Measurements from ENCODE around the gene SLC35F1.

SLC35F1 gene

GRCh38 chr6:118248171-118248570 is 341.1 kb downstream of the SLC35F1 start:
- H3K27me3 ChIP-seq (replicated peaks in 2 of 5; ENCODE audit: control insufficient read depth in 4 of 5, insufficient read depth in 5 of 5, low read length in 4 of 5), result peaks cover 0 to 4% (median 0%) of the 10 kb centered on the region in 5 experiments
- POLR2A ChIA-PET, result no interaction called here
- CTCF ChIA-PET, result no interaction called here
- H3K9me3 ChIP-seq (ENCODE audit: control extremely low read depth in 1 of 5, control insufficient read depth in 4 of 5, insufficient read depth in 2 of 5, low read depth in 1 of 5, low read length in 4 of 5), result no peaks in the 10 kb centered on the region
- DNase-seq, result no peak
- no CpG with 5 or more reads among the region's 1 CpG for WGBS (ENCODE audit: insufficient coverage)
- H3K27ac ChIP-seq (ENCODE audit: insufficient read depth in 1 of 2, low read depth in 1 of 2, low read length in 2 of 2, poor library complexity in 1 of 2, severe bottlenecking in 2 of 2), result no peak overlapping the region
- no peak overlapping the region for H3K4me3 ChIP-seq (ENCODE audit: control insufficient read depth in 1 of 7, extremely low read depth in 1 of 7, insufficient read depth in 4 of 7, low read depth in 2 of 7, low read length in 6 of 7)
- H3K36me3 ChIP-seq (ENCODE audit: control insufficient read depth in 4 of 4, insufficient read depth in 4 of 4, low read length in 3 of 4), result no peaks in the 10 kb centered on the region
- H3K4me1 ChIP-seq (ENCODE audit: control extremely low read depth in 1 of 4, control insufficient read depth in 4 of 4, insufficient read depth in 4 of 4, low read length in 3 of 4), result peaks cover 2 to 19% (median 10%) of the 10 kb centered on the region in 4 experiments

- POLR2A ChIA-PET, result interaction anchor here (0.8 kb wide), 1 partner anchor 227 kb away, joined by 3 read pairs; no protein-coding TSS in a partner anchor
- Histone ChIP-seq H3K4me3 (ENCODE audit: control insufficient read depth in 1 of 7, extremely low read depth in 1 of 7, insufficient read depth in 4 of 7, low read depth in 2 of 7, low read length in 6 of 7) (peak overlapping the region in 2 of 7 experiments; percentile 19 to 42), H3K27ac (ENCODE audit: insufficient read depth in 1 of 2, low read depth in 1 of 2, low read length in 2 of 2, poor library complexity in 1 of 2, severe bottlenecking in 2 of 2) (no peak overlapping the region), H3K4me1 (ENCODE audit: control extremely low read depth in 1 of 4, control insufficient read depth in 4 of 4, insufficient read depth in 4 of 4, low read length in 3 of 4) (peaks cover 2 to 19% (median 10%) of the 10 kb centered on the region in 4 experiments), H3K9me3 (ENCODE audit: control extremely low read depth in 1 of 5, control insufficient read depth in 4 of 5, insufficient read depth in 2 of 5, low read depth in 1 of 5, low read length in 4 of 5) (no peaks in the 10 kb centered on the region), H3K27me3 (replicated peaks in 2 of 5; ENCODE audit: control insufficient read depth in 4 of 5, insufficient read depth in 5 of 5, low read length in 4 of 5) (no peaks in the 10 kb centered on the region), H3K36me3 (ENCODE audit: control insufficient read depth in 4 of 4, insufficient read depth in 4 of 4, low read length in 3 of 4) (no peaks in the 10 kb centered on the region)
- 0% methylated on average over 1 of the region's 5 CpGs for WGBS (ENCODE audit: insufficient coverage)
- peak; percentile 4 to 72 (median 60) for DNase-seq
- CTCF ChIA-PET, result no interaction called here
Observed at GRCh38 chr6:118249680-118250079, 342.6 kb downstream of the SLC35F1 start.

DNA sequence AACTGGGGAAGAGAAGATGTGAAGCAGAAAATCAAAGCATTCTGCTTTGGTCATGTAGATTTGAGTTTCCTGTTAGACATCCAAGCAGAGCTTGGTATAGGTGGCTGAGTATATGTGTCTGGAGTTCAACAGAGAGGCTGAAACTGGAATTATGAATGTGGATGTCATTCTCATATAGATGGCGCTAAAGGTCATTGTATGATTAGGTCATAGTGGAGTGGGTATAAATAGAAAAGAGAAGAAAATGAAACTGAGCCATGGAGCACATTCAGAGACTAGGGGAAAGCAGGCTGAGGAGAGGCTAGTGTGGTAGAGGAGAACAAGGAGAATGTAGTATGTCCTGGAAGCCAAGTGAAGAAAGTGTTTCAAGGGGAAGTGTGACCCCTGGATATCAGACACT is 345.4 kb downstream of the SLC35F1 start:
- Histone ChIP-seq H3K27me3 (replicated peaks in 2 of 5; ENCODE audit: control insufficient read depth in 4 of 5, insufficient read depth in 5 of 5, low read length in 4 of 5) (no peaks in the 10 kb centered on the region), H3K4me1 (ENCODE audit: control extremely low read depth in 1 of 4, control insufficient read depth in 4 of 4, insufficient read depth in 4 of 4, low read length in 3 of 4) (peaks cover 2 to 19% (median 10%) of the 10 kb centered on the region in 4 experiments), H3K36me3 (ENCODE audit: control insufficient read depth in 4 of 4, insufficient read depth in 4 of 4, low read length in 3 of 4) (no peaks in the 10 kb centered on the region), H3K9me3 (ENCODE audit: control extremely low read depth in 1 of 5, control insufficient read depth in 4 of 5, insufficient read depth in 2 of 5, low read depth in 1 of 5, low read length in 4 of 5) (no peaks in the 10 kb centered on the region), H3K4me3 (ENCODE audit: control insufficient read depth in 1 of 7, extremely low read depth in 1 of 7, insufficient read depth in 4 of 7, low read depth in 2 of 7, low read length in 6 of 7) (no peak overlapping the region), H3K27ac (ENCODE audit: insufficient read depth in 1 of 2, low read depth in 1 of 2, low read length in 2 of 2, poor library complexity in 1 of 2, severe bottlenecking in 2 of 2) (no peak overlapping the region)
- WGBS (ENCODE audit: insufficient coverage), result 94% methylated on average over 1 of the region's 1 CpG
- peak in 2 of 3 donors; percentile 7 to 8 for DNase-seq
- CTCF ChIA-PET, result no interaction called here
- POLR2A ChIA-PET, result no interaction called here

DNA sequence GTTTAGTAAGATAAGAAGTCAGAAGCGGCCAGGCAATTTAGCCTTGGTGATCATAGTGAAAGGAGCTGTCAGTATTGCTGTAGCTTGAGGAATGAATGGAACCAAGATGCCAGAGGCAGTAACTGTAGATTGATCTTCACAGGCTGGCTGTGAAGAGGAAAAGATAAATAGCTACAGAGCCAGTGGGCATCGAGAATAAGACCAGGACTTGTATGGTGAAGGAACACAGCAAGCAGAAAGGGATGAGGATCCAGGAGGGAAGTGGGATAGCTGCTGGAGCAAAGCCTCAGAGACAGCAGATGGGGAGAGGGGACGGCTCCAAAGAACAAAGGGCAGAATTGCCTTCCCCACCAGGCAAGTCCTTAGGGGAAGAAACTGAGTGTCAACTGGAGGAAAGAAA is 346.7 kb downstream of the SLC35F1 start:
- POLR2A ChIA-PET, result no interaction called here
- no peaks in the 10 kb centered on the region for H3K9me3 ChIP-seq (ENCODE audit: control extremely low read depth in 1 of 5, control insufficient read depth in 4 of 5, insufficient read depth in 2 of 5, low read depth in 1 of 5, low read length in 4 of 5)
- WGBS (ENCODE audit: insufficient coverage), result 100% methylated on average over 2 of the region's 3 CpGs

DNA sequence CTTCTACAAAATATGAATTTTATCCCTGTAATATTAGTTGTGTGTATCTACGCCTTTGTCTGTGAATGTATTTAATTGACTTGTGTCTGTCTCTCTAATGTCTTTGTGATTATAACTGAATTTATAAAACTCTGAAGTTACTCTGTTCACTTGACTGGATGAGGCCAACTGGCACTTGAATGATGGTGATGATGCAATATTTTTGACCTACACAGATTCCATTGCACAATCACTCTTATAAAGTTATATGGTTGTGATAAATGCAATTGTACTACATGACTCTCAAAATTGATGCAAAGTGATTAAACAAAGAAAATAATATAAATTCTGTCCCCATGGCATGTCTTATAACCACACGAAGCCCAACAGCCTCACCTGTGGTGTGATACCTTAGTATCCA is 353.8 kb downstream of the SLC35F1 start:
- peaks cover 0 to 6% (median 0%) of the 10 kb centered on the region in 5 experiments for H3K9me3 ChIP-seq (ENCODE audit: control extremely low read depth in 1 of 5, control insufficient read depth in 4 of 5, insufficient read depth in 2 of 5, low read depth in 1 of 5, low read length in 4 of 5)
- POLR2A ChIA-PET, result no interaction called here
- no peaks in the 10 kb centered on the region for H3K4me1 ChIP-seq (ENCODE audit: control extremely low read depth in 1 of 4, control insufficient read depth in 4 of 4, insufficient read depth in 4 of 4, low read length in 3 of 4)
- WGBS (ENCODE audit: insufficient coverage), result 100% methylated on average over 1 of the region's 2 CpGs
- no peak overlapping the region for H3K4me3 ChIP-seq (ENCODE audit: control insufficient read depth in 1 of 7, extremely low read depth in 1 of 7, insufficient read depth in 4 of 7, low read depth in 2 of 7, low read length in 6 of 7)
- H3K36me3 ChIP-seq (ENCODE audit: control insufficient read depth in 4 of 4, insufficient read depth in 4 of 4, low read length in 3 of 4), result no peaks in the 10 kb centered on the region
- no peak for DNase-seq
- CTCF ChIA-PET, result no interaction called here
- no peaks in the 10 kb centered on the region for H3K27me3 ChIP-seq (replicated peaks in 2 of 5; ENCODE audit: control insufficient read depth in 4 of 5, insufficient read depth in 5 of 5, low read length in 4 of 5)
- H3K27ac ChIP-seq (ENCODE audit: insufficient read depth in 1 of 2, low read depth in 1 of 2, low read length in 2 of 2, poor library complexity in 1 of 2, severe bottlenecking in 2 of 2), result no peak overlapping the region

More for the DNA sequence above, 346.7 kb downstream of the SLC35F1 start:
- CTCF ChIA-PET, result no interaction called here
- Histone ChIP-seq H3K4me1 (ENCODE audit: control extremely low read depth in 1 of 4, control insufficient read depth in 4 of 4, insufficient read depth in 4 of 4, low read length in 3 of 4) (peaks cover 2 to 18% (median 10%) of the 10 kb centered on the region in 4 experiments), H3K27me3 (replicated peaks in 2 of 5; ENCODE audit: control insufficient read depth in 4 of 5, insufficient read depth in 5 of 5, low read length in 4 of 5) (no peaks in the 10 kb centered on the region), H3K4me3 (ENCODE audit: control insufficient read depth in 1 of 7, extremely low read depth in 1 of 7, insufficient read depth in 4 of 7, low read depth in 2 of 7, low read length in 6 of 7) (no peak overlapping the region), H3K36me3 (ENCODE audit: control insufficient read depth in 4 of 4, insufficient read depth in 4 of 4, low read length in 3 of 4) (no peaks in the 10 kb centered on the region), H3K27ac (ENCODE audit: insufficient read depth in 1 of 2, low read depth in 1 of 2, low read length in 2 of 2, poor library complexity in 1 of 2, severe bottlenecking in 2 of 2) (no peak overlapping the region)
- DNase-seq, result no peak

DNA sequence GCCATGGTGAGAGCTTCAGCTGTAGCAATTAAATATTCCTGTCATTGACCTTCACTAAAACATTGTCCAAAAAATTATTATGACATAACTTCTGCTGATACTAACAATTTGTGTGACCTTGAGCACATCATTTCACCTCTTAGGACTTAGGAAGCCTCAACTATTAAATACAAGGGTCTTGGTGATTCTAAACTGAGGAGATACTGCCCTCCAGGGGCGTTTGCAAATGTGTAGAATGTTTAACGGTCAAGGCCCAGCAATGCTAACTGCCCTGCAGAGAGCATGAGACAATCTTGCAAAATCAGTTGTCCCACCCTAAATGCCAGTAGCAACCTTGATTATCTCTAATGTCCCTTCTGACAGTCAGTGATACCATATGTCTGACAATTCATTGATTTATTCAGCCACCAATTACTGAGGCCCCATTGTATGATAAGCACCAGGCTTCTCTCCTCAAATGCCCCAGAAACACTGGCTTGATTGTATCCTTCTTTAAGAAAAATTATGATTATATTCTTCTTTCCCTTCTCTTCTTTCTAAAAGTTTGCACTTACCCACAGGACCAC is 356.9 kb downstream of the SLC35F1 start:
- H3K27ac ChIP-seq (ENCODE audit: insufficient read depth in 1 of 2, low read depth in 1 of 2, low read length in 2 of 2, poor library complexity in 1 of 2, severe bottlenecking in 2 of 2), result no peak overlapping the region
- H3K9me3 ChIP-seq (ENCODE audit: control extremely low read depth in 1 of 5, control insufficient read depth in 4 of 5, insufficient read depth in 2 of 5, low read depth in 1 of 5, low read length in 4 of 5), result peaks cover 0 to 6% (median 0%) of the 10 kb centered on the region in 5 experiments
- H3K4me1 ChIP-seq (ENCODE audit: control extremely low read depth in 1 of 4, control insufficient read depth in 4 of 4, insufficient read depth in 4 of 4, low read length in 3 of 4), result no peaks in the 10 kb centered on the region
- CTCF ChIA-PET, result interaction anchor here (0.8 to 4.9 kb wide), 4 partner anchors 8 to 317 kb away, joined by 3 to 26 read pairs (median 4); no protein-coding TSS in a partner anchor
- H3K4me3 ChIP-seq (ENCODE audit: control insufficient read depth in 1 of 7, extremely low read depth in 1 of 7, insufficient read depth in 4 of 7, low read depth in 2 of 7, low read length in 6 of 7), result no peak overlapping the region
- H3K27me3 ChIP-seq (replicated peaks in 2 of 5; ENCODE audit: control insufficient read depth in 4 of 5, insufficient read depth in 5 of 5, low read length in 4 of 5), result no peaks in the 10 kb centered on the region
- 39% methylated on average over 2 of the region's 2 CpGs for WGBS (ENCODE audit: insufficient coverage)
- POLR2A ChIA-PET, result no interaction called here
- DNase-seq, result peak; percentile 25 to 52 (median 36)
- no peaks in the 10 kb centered on the region for H3K36me3 ChIP-seq (ENCODE audit: control insufficient read depth in 4 of 4, insufficient read depth in 4 of 4, low read length in 3 of 4)

DNA sequence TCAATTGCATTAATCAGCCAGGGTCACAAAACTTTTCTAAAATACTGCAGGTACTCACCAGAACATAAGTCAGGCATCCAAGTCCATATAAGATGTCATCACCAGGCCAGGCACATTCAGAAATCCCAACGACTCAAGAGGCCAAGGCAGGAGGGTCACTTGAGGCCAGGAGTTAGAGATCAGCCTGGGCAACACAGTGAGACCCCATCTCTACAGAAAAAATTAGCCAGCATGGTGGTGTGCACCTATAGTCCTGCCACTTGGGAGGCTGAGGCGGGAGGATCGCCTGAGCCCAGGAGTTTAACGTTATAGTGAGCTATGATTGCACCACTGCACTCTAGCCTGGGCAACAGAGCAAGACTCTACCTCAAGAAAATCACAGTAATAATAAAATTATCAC is 362.6 kb downstream of the SLC35F1 start:
- H3K27ac ChIP-seq (ENCODE audit: insufficient read depth in 1 of 2, low read depth in 1 of 2, low read length in 2 of 2, poor library complexity in 1 of 2, severe bottlenecking in 2 of 2), result no peak overlapping the region
- no peak for DNase-seq
- H3K4me1 ChIP-seq (ENCODE audit: control extremely low read depth in 1 of 4, control insufficient read depth in 4 of 4, insufficient read depth in 4 of 4, low read length in 3 of 4), result no peaks in the 10 kb centered on the region
- ChIA-PET POLR2A (no interaction called here), CTCF (no interaction called here)
- no peak overlapping the region for H3K4me3 ChIP-seq (ENCODE audit: control insufficient read depth in 1 of 7, extremely low read depth in 1 of 7, insufficient read depth in 4 of 7, low read depth in 2 of 7, low read length in 6 of 7)
- no peaks in the 10 kb centered on the region for H3K36me3 ChIP-seq (ENCODE audit: control insufficient read depth in 4 of 4, insufficient read depth in 4 of 4, low read length in 3 of 4)
- 100% methylated on average over 1 of the region's 4 CpGs for WGBS (ENCODE audit: insufficient coverage)
- H3K27me3 ChIP-seq (replicated peaks in 2 of 5; ENCODE audit: control insufficient read depth in 4 of 5, insufficient read depth in 5 of 5, low read length in 4 of 5), result no peaks in the 10 kb centered on the region
- peaks cover 0 to 6% (median 0%) of the 10 kb centered on the region in 5 experiments for H3K9me3 ChIP-seq (ENCODE audit: control extremely low read depth in 1 of 5, control insufficient read depth in 4 of 5, insufficient read depth in 2 of 5, low read depth in 1 of 5, low read length in 4 of 5)

Measured in common myeloid progenitor, CD34-positive (primary cell).